Activated naive CD8-positive, alpha-beta T cell treated with anti-CD3 and anti-CD28 coated beads for 36 hours (primary cell): ENCODE measurements around the gene SPRY2. TPM values are rescaled to one million over a fixed set of nuclear protein-coding genes. Genes with fewer than 3 reads are reported as not detected.
A peak's percentile ranks its signal among the peaks of the same experiment; 100 is the strongest.

ENCODE experiments used
- DNase-seq: peaks from one replicate; pipeline ENCODE4 v3.0.0; 2021
- H3K27ac Mint-ChIP-seq: one replicate; pipeline ENCODE4 v1.8.0; 2022; ENCODE audit warnings: mild to moderate bottlenecking, moderate library complexity, mixed read lengths
- H3K27me3 Mint-ChIP-seq: one replicate; pipeline ENCODE4 v1.8.0; 2022; ENCODE audit warnings: mild to moderate bottlenecking, mixed read lengths
- H3K36me3 Mint-ChIP-seq: one replicate; pipeline ENCODE4 v1.8.0; 2021; ENCODE audit warnings: mild to moderate bottlenecking, mixed read lengths
- H3K4me1 Mint-ChIP-seq: one replicate; pipeline ENCODE4 v1.8.0; 2021; ENCODE audit warnings: mixed read lengths
- H3K4me3 Mint-ChIP-seq: one replicate; pipeline ENCODE4 v1.8.0; 2022; ENCODE audit warnings: mild to moderate bottlenecking, moderate library complexity, mixed read lengths
- H3K9me3 Mint-ChIP-seq: one replicate; pipeline ENCODE4 v1.8.0; 2022; ENCODE audit warnings: mixed read lengths
- total RNA-seq, 2 experiments: library from RNA; stranded (reverse); gene quantifications; one replicate each; pipeline ENCODE4 v1.2.3, GENCODE V29; 2021

SPRY2 gene
- total RNA-seq, 2 experiments from 2014 or later, result 0.33 to 0.44 TPM

GRCh38 chr13:80339912-80340650 is 845 bp downstream of the SPRY2 start:
- H3K4me3 Mint-ChIP-seq, result no peak overlapping the region
- H3K27me3 Mint-ChIP-seq, result peaks cover 40% of the 10 kb centered on the region
- H3K27ac Mint-ChIP-seq, result no peak overlapping the region
- no peaks in the 10 kb centered on the region for H3K9me3 Mint-ChIP-seq
- peaks cover 12% of the 10 kb centered on the region for H3K4me1 Mint-ChIP-seq
- H3K36me3 Mint-ChIP-seq, result no peaks in the 10 kb centered on the region
- peak; percentile 6 for DNase-seq

- Mint-ChIP-seq H3K27me3 (peaks cover 39% of the 10 kb centered on the region), H3K9me3 (no peaks in the 10 kb centered on the region), H3K36me3 (no peaks in the 10 kb centered on the region), H3K27ac (no peak overlapping the region), H3K4me3 (no peak overlapping the region), H3K4me1 (peaks cover 12% of the 10 kb centered on the region)
- no peak for DNase-seq
Measured at GRCh38 chr13:80339563-80339911, 1.4 kb downstream of the SPRY2 start.

- Mint-ChIP-seq H3K27me3 (peaks cover 35% of the 10 kb centered on the region), H3K4me1 (peaks cover 12% of the 10 kb centered on the region), H3K27ac (no peak overlapping the region), H3K4me3 (no peak overlapping the region), H3K9me3 (no peaks in the 10 kb centered on the region), H3K36me3 (no peaks in the 10 kb centered on the region)
- DNase-seq, result peak; percentile 25
Measured at GRCh38 chr13:80338781-80339562, 2.0 kb downstream of the SPRY2 start.

DNA sequence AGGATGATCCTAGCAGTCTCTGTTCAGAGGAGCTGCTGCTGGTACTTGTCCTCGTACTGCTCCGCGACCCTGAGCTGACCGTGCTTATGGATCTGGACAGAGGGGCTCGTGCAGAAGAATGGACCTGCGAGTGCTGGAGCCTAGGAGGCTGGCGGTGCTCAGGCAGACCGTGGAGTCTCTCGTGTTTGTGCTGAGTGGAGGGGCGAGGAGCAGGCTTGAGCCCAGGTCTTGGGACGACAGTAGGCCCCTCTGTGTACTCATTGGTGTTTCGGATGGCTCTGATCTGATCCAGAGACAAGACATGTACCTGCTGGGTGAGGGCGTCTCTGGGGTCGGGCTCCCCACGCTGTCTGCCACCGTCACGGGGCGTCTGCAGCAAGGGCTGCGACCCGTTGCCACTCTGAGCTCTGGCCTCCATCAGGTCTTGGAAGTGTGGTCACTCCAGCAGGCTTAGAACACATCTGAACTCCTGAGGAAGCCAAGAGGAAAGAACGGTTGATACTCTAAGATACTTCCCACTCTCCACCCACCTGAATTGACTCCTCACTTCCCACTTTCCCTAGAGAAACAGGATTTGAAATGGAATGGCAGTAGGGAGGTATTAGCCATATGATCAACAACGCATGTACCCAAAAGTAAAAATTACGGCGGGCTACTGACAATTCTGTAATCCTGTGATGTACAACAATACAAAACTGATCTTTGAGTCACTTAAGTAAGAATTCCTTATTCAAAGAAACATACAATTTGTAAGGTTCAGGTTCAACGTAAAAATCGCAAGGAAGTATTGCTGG is 3.4 kb downstream of the SPRY2 start:
- Mint-ChIP-seq H3K9me3 (no peaks in the 10 kb centered on the region), H3K4me3 (no peak overlapping the region), H3K36me3 (no peaks in the 10 kb centered on the region), H3K4me1 (peaks cover 7% of the 10 kb centered on the region), H3K27ac (no peak overlapping the region), H3K27me3 (peaks cover 23% of the 10 kb centered on the region)
- no peak for DNase-seq

GRCh38 chr13:80336776-80337287 is 4.1 kb downstream of the SPRY2 start:
- no peaks in the 10 kb centered on the region for H3K36me3 Mint-ChIP-seq
- H3K4me1 Mint-ChIP-seq, result peaks cover 3% of the 10 kb centered on the region
- H3K9me3 Mint-ChIP-seq, result no peaks in the 10 kb centered on the region
- no peak overlapping the region for H3K4me3 Mint-ChIP-seq
- no peak overlapping the region for H3K27ac Mint-ChIP-seq
- DNase-seq, result no peak
- H3K27me3 Mint-ChIP-seq, result peaks cover 16% of the 10 kb centered on the region

DNA sequence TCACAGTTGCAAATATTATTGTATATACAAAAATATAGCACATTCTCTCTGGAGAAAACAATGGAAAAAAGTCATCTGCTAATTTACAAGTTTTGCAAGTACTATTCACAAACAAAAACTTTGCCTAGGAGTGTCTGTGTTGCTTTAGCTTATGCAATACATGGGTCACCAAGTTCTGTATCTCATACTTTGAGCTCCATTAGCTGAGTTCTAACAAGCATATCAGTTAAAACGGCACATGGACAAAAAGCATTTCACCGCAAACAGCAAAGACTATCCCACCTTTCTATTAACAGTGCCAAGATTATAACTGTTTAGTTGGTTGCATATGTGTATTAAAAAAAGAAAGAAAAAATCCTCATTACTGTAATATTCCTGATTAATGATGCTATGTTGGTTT is 4.6 kb downstream of the SPRY2 start:
- no peak for DNase-seq
- Mint-ChIP-seq H3K27me3 (peaks cover 11% of the 10 kb centered on the region), H3K27ac (no peak overlapping the region), H3K4me3 (no peak overlapping the region), H3K9me3 (no peaks in the 10 kb centered on the region), H3K36me3 (no peaks in the 10 kb centered on the region), H3K4me1 (peaks cover 3% of the 10 kb centered on the region)

DNA sequence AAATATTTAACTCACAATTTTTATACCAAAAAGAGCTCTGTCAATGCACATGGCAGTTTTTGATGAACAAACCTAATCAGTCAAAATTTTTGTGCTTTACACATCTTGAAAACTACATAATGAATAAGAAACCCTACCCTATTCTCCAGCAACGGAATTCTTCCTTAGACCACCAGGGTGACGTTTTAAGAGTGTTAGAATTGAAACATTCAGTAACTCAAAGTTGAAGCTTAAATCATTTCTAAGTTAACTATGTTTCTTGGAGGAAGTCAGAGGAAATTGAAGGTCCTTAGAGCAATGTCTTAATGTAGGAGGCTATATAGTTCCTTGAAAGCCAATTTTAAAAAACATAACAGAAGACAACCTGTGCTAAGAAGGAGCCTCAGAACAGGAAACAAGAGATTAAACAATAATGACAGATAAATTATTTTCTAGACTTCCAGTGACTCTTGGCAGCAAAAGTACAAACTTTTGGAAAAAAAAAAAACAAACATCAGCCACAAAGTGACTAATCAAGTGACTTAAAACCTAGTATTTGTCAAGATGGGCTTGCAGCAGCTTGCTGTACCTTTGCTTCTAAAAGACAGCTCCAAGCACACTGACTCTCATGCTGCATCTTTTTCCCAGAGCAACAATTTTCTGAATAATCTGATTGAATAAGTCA is 6.2 kb downstream of the SPRY2 start:
- Mint-ChIP-seq H3K9me3 (no peaks in the 10 kb centered on the region), H3K27ac (no peak overlapping the region), H3K27me3 (peaks cover 9% of the 10 kb centered on the region), H3K36me3 (no peaks in the 10 kb centered on the region), H3K4me1 (no peaks in the 10 kb centered on the region), H3K4me3 (no peak overlapping the region)
- DNase-seq, result no peak

- H3K27me3 Mint-ChIP-seq, result peaks cover 9% of the 10 kb centered on the region
- no peak overlapping the region for H3K4me3 Mint-ChIP-seq
- H3K9me3 Mint-ChIP-seq, result no peaks in the 10 kb centered on the region
- no peaks in the 10 kb centered on the region for H3K4me1 Mint-ChIP-seq
- H3K36me3 Mint-ChIP-seq, result no peaks in the 10 kb centered on the region
- H3K27ac Mint-ChIP-seq, result no peak overlapping the region
- no peak for DNase-seq
Measured at GRCh38 chr13:80331984-80332383, 8.9 kb downstream of the SPRY2 start.

DNA sequence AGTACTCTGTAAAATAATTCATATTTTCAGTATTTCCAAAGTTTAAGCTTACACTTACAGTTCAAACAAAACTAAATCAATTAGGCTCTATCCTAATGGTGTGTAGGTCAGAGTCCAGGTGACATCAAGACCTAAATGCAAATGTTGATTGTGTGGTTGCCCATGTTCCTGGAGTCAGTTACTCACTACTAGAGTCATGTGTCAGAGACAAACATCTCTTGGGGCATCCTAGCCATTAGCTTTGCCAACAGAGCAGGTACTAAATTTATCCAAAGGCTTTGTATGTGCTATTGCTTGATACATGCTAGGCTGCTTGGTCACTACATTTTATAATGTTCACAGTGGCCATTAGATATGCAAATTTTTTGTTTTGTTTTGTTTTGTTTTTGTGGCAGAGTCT is 11.7 kb downstream of the SPRY2 start:
- Mint-ChIP-seq H3K4me3 (no peak overlapping the region), H3K27ac (no peak overlapping the region), H3K27me3 (peaks cover 3% of the 10 kb centered on the region), H3K4me1 (no peaks in the 10 kb centered on the region), H3K9me3 (peaks cover 1% of the 10 kb centered on the region), H3K36me3 (no peaks in the 10 kb centered on the region)
- no peak for DNase-seq

- H3K4me3 Mint-ChIP-seq, result no peak overlapping the region
- H3K27ac Mint-ChIP-seq, result no peak overlapping the region
- DNase-seq, result no peak
- H3K4me1 Mint-ChIP-seq, result no peaks in the 10 kb centered on the region
- H3K36me3 Mint-ChIP-seq, result no peaks in the 10 kb centered on the region
- no peaks in the 10 kb centered on the region for H3K9me3 Mint-ChIP-seq
- H3K27me3 Mint-ChIP-seq, result no peaks in the 10 kb centered on the region
Measured at GRCh38 chr13:80319004-80319403, 21.9 kb downstream of the SPRY2 start.

DNA sequence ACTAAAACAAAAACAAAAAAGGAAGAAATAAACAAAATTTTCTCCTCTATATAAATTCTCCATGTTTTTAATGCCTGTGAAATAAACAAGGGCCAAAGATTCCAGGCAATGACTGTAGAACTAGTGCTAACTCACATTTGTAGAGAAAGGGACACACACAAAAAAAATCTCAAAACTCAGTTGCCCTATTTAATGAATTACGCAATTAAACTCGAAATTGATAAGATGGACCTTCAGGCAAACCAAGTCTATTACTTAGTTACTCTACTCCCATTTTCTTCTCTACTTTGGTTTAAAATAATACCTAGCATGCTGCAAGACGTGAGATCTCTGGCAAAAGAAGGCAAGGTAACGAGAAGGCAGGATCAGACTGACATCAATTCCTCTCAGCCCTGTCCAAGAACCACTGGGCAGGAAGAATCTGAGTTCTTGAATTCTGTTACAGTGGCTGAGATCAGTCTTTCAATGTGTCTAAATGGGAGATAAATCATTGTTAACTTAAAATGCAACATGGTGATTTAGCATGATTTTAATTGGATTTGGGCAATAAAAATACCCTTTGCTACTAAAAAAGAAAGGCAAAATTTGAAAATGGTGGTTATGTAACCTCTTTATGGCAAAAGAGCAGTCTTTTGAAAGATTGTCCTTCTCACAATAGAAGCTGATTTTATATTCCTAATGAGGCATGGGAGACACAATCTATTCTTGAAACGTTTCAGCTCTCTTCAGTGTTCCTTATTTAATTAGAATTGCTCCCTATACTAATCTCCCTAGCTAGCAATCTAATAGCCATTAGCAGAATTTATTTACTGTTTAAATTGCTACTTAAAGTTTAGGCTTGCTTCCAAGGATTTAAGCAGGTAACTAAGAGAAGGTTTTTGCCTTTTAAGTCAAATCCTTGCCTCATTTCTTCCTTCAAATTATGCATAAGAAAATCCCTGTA is 25.9 kb downstream of the SPRY2 start:
- no peak for DNase-seq
- Mint-ChIP-seq H3K36me3 (no peaks in the 10 kb centered on the region), H3K27me3 (no peaks in the 10 kb centered on the region), H3K27ac (no peak overlapping the region), H3K4me3 (no peak overlapping the region), H3K4me1 (no peaks in the 10 kb centered on the region), H3K9me3 (no peaks in the 10 kb centered on the region)

DNA sequence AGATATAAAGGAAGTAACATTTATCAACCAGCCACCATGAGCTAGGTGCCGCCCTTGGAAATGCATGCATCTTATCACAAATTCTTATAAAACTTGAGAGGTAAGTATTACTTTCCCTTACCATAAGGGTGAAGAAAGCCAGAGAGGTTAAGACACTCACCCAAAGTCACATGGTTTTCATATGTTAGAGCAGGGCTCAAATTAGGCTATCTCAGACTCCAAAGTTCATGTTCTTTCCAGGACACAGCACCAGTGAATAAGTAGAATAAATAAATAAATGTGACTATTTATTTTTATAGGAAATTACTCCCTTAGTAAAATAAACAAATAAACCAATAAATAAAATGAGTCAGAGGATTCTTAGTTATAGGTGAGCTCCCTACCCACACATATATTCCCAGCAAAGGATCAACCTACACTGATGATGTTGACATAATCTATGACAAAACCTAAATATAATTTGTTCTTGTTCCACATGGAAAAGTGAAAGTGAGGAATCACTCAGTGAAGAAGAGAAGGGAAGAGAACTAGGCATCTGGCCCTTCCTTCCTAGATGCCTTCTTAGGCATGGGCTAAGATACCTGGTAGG is 27.2 kb downstream of the SPRY2 start:
- Mint-ChIP-seq H3K36me3 (no peaks in the 10 kb centered on the region), H3K27ac (no peak overlapping the region), H3K27me3 (no peaks in the 10 kb centered on the region), H3K4me3 (no peak overlapping the region), H3K4me1 (no peaks in the 10 kb centered on the region), H3K9me3 (no peaks in the 10 kb centered on the region)
- DNase-seq, result no peak

DNA sequence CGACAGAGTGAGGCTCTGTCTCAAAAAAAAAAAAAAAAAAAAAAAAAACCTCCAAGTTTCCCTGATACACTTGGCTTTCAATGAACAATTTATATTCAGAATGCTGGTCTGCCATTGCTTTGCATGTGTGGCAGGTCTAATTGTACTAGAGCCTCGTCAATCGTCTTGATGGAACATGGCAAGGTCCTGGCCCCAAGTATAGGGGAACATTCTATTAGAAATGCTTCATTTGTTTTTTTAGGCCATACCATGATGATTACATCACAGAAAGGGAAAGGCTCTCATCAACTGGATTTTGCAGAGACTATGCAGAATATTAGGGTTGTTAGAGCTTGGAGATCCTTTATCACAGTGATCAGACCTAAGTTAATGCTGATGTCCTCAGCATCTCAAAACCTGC is 28.0 kb downstream of the SPRY2 start:
- no peak for DNase-seq
- Mint-ChIP-seq H3K27ac (no peak overlapping the region), H3K27me3 (no peaks in the 10 kb centered on the region), H3K9me3 (no peaks in the 10 kb centered on the region), H3K36me3 (no peaks in the 10 kb centered on the region), H3K4me1 (no peaks in the 10 kb centered on the region), H3K4me3 (no peak overlapping the region)
